ENCODE data around the gene HCN1.

HCN1 gene

DNA sequence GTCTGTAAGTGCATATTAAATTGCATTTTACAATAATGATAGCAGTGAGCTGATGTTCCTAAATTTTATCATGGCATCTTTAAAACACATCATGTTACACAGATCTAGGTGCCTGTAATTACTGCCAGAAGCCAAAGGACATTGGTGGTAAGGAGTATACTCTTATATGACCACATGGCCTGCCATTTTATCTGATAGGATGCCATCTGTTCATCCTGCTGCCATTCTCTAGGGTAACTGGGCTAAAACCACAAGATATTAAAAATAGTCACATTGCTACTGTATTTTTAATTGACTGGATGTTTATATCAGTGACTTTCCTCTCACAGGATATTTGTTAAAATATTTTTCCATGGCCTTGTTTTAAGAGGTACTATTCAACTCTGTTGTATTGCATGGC is 53.1 kb downstream of the HCN1 start:
- no peak overlapping the region for H3K4me3 ChIP-seq (ENCODE audit: low read depth in 1 of 2, low read length in 1 of 2)
- no peak overlapping the region for H3K27ac ChIP-seq
- no peaks in the 10 kb centered on the region for H3K9me3 ChIP-seq
- H3K4me1 ChIP-seq (ENCODE audit: control insufficient read depth in 1 of 2, insufficient read depth in 1 of 2, low read depth in 1 of 2, low read length in 1 of 2), result no peaks in the 10 kb centered on the region
- H3K36me3 ChIP-seq, result no peaks in the 10 kb centered on the region
- TF ChIP-seq, protein P1, sequence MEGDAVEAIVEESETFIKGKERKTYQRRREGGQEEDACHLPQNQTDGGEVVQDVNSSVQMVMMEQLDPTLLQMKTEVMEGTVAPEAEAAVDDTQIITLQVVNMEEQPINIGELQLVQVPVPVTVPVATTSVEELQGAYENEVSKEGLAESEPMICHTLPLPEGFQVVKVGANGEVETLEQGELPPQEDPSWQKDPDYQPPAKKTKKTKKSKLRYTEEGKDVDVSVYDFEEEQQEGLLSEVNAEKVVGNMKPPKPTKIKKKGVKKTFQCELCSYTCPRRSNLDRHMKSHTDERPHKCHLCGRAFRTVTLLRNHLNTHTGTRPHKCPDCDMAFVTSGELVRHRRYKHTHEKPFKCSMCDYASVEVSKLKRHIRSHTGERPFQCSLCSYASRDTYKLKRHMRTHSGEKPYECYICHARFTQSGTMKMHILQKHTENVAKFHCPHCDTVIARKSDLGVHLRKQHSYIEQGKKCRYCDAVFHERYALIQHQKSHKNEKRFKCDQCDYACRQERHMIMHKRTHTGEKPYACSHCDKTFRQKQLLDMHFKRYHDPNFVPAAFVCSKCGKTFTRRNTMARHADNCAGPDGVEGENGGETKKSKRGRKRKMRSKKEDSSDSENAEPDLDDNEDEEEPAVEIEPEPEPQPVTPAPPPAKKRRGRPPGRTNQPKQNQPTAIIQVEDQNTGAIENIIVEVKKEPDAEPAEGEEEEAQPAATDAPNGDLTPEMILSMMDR (IDR thresholded peaks at IDR 0.05), result no peak
- H3K27me3 ChIP-seq, result no peaks in the 10 kb centered on the region

DNA sequence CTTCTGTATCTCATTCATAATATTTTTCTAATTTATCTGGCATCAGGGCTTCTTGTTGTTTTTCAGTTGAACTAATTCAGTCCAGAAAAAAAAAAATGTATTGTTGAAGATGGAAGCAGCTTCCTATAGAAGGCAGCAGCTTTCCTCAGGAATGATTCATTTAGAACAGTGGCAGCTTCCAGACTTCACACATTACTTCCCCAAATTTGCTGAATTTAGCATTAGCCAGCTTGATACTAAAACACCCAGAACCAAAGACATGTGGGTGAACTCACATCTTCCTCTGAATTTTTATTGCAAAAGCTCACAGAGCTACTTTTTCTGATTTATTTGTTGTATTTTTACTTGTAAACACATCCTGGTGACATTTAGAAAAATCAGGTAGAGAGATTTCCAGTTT is 53.8 kb downstream of the HCN1 start:
- Histone ChIP-seq H3K9me3 (no peaks in the 10 kb centered on the region), H3K4me3 (ENCODE audit: low read depth in 1 of 2, low read length in 1 of 2) (no peak overlapping the region), H3K4me1 (ENCODE audit: control insufficient read depth in 1 of 2, insufficient read depth in 1 of 2, low read depth in 1 of 2, low read length in 1 of 2) (no peaks in the 10 kb centered on the region), H3K36me3 (no peaks in the 10 kb centered on the region), H3K27ac (no peak overlapping the region), H3K27me3 (no peaks in the 10 kb centered on the region)
- TF ChIP-seq, protein P1 (IDR thresholded peaks at IDR 0.05), result no peak

DNA sequence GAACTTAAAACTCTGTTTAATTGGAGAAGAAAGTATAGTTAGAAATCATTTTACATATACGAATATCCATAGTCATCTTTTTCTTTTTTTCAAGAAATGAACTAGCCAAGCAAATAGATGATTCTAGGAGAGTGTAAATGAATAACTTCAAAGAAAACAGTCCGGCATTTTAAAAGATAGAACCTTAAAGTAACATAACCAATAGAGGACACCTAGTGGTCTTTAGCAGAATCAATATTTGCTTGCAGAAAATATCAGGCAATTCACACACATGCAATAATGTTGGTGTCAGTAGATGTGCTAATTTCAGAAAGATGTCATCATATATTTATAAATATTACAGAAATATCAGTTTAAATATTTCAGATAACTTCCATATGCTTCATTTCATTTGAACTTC is 57.1 kb downstream of the HCN1 start:
- H3K36me3 ChIP-seq, result no peaks in the 10 kb centered on the region
- no peaks in the 10 kb centered on the region for H3K9me3 ChIP-seq
- H3K27me3 ChIP-seq, result no peaks in the 10 kb centered on the region
- no peaks in the 10 kb centered on the region for H3K4me1 ChIP-seq (ENCODE audit: control insufficient read depth in 1 of 2, insufficient read depth in 1 of 2, low read depth in 1 of 2, low read length in 1 of 2)
- H3K27ac ChIP-seq, result no peak overlapping the region
- TF ChIP-seq, protein P1 (IDR thresholded peaks at IDR 0.05), result no peak
- no peak overlapping the region for H3K4me3 ChIP-seq (ENCODE audit: low read depth in 1 of 2, low read length in 1 of 2)

DNA sequence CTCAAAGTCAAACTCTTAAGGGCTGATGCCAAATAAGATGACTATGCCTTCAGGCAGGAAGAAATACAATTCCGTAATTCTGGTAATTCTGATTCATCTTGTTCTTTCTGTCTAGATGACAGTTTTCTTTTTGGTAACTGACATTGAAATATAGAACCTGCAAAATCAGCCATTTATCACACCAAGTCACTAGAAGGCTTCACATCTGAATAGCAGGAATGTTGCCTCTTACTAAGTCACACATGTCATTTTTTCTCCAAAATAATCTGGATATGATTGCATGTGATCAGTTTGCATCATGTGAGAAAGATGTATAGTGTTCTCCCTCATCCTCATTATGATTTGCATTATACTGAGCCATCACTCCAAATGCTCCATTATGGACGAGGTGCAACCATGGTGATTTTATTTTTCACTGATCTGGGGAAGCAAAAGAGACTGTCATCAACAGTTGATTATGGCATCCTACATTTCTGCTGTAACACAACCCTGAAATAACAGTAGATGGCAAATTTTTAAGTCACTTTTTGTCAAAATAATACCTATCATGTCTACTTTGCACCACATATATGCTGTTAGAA is 69.0 kb downstream of the HCN1 start:
- TF ChIP-seq, protein P1 (IDR thresholded peaks at IDR 0.05), result no peak
- H3K4me3 ChIP-seq (ENCODE audit: low read depth in 1 of 2, low read length in 1 of 2), result no peak overlapping the region
- no peaks in the 10 kb centered on the region for H3K36me3 ChIP-seq
- H3K9me3 ChIP-seq, result no peaks in the 10 kb centered on the region
- no peak overlapping the region for H3K27ac ChIP-seq
- H3K4me1 ChIP-seq (ENCODE audit: control insufficient read depth in 1 of 2, insufficient read depth in 1 of 2, low read depth in 1 of 2, low read length in 1 of 2), result no peaks in the 10 kb centered on the region
- no peaks in the 10 kb centered on the region for H3K27me3 ChIP-seq

DNA sequence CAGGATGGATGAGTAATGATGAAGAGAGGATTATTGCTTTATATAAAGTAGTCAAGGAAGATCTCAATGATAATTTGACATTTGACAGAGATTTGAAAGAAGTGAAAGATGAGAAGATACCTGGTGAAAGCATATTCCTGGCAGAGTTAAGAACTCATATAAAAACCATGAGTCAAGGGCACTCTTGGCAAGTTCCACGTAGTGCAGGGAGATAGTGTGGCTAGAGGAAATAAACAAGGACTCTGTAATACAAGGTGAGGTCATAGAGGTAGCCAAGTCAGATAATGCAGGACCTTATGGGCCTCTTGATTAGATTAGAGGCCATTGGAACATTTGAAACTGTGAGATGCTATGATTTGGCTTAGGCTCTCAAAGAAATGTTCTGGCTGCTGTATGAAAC is 72.3 kb downstream of the HCN1 start:
- Histone ChIP-seq H3K9me3 (no peaks in the 10 kb centered on the region), H3K4me1 (ENCODE audit: control insufficient read depth in 1 of 2, insufficient read depth in 1 of 2, low read depth in 1 of 2, low read length in 1 of 2) (no peaks in the 10 kb centered on the region), H3K36me3 (no peaks in the 10 kb centered on the region), H3K27ac (no peak overlapping the region), H3K27me3 (no peaks in the 10 kb centered on the region), H3K4me3 (ENCODE audit: low read depth in 1 of 2, low read length in 1 of 2) (no peak overlapping the region)
- TF ChIP-seq, protein P1 (IDR thresholded peaks at IDR 0.05), result no peak

DNA sequence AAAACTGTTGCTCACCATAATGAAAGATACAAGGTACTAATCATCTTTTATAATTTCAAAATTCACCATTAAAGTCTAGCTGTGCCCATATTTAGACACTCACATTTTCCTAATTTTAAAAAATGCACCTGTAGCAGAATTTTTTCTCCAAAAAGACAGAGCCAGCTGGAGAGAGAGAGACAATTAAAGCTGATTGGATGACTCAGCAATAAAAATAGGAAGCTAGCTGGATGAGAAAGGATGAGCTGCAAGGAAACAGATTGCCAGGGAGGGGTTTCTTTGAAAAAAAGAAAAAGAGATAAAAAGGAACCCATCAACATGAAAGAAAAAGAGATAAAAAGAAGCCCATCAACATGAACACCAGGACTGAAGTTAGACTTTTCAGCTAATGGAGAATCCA is 73.8 kb downstream of the HCN1 start:
- H3K9me3 ChIP-seq, result no peaks in the 10 kb centered on the region
- TF ChIP-seq, protein P1 (IDR thresholded peaks at IDR 0.05), result no peak

More for the DNA sequence above, 73.8 kb downstream of the HCN1 start:
- Histone ChIP-seq H3K4me1 (ENCODE audit: control insufficient read depth in 1 of 2, insufficient read depth in 1 of 2, low read depth in 1 of 2, low read length in 1 of 2) (no peaks in the 10 kb centered on the region), H3K27ac (no peak overlapping the region), H3K36me3 (no peaks in the 10 kb centered on the region), H3K27me3 (no peaks in the 10 kb centered on the region), H3K4me3 (ENCODE audit: low read depth in 1 of 2, low read length in 1 of 2) (no peak overlapping the region)
